Mesothelial cell of epicardium (in vitro differentiated cells): ENCODE results near the gene TUBB6. TPM values are rescaled to one million over a fixed set of nuclear protein-coding genes. Genes with fewer than 3 reads are reported as not detected.

ENCODE experiments used
- DNase-seq, 2 experiments: peaks; one replicate each; pipeline ENCODE4 v3.0.0; 2021; ENCODE audit warnings: low spot score in 2 of 2; ENCODE audit not compliant: unreplicated experiment in 2 of 2
- H3K27ac Mint-ChIP-seq: 2 replicates; pipeline ENCODE4 v1.8.0; 2021; ENCODE audit warnings: mixed read lengths
- H3K27me3 Mint-ChIP-seq: 2 replicates; pipeline ENCODE4 v1.8.0; 2021; ENCODE audit warnings: low read depth, mixed read lengths
- H3K36me3 Mint-ChIP-seq: 2 replicates; pipeline ENCODE4 v1.8.0; 2021; ENCODE audit warnings: mixed read lengths
- H3K4me1 Mint-ChIP-seq: 2 replicates; pipeline ENCODE4 v1.8.0; 2021; ENCODE audit warnings: mixed read lengths
- H3K4me3 Mint-ChIP-seq: 2 replicates; pipeline ENCODE4 v1.8.0; 2021; ENCODE audit warnings: mild to moderate bottlenecking, moderate library complexity, mixed read lengths
- H3K9me3 Mint-ChIP-seq: 2 replicates; pipeline ENCODE4 v1.8.0; 2021; ENCODE audit warnings: mixed read lengths
- CTCF ChIP-seq: fragments of 200-600 bp; sonication (generic); IDR thresholded peaks from one replicate; pipeline ENCODE4 v1.5.0; 2021; ENCODE audit warnings: antibody characterized with exemption; ENCODE audit not compliant: unreplicated experiment
- total RNA-seq: library from RNA; stranded (reverse); gene quantifications from 3 replicates; pipeline ENCODE4 v1.2.1, GENCODE V29; 2021

TUBB6 gene
- total RNA-seq, 1 donor from 2014 or later: 55.0 TPM

DNA sequence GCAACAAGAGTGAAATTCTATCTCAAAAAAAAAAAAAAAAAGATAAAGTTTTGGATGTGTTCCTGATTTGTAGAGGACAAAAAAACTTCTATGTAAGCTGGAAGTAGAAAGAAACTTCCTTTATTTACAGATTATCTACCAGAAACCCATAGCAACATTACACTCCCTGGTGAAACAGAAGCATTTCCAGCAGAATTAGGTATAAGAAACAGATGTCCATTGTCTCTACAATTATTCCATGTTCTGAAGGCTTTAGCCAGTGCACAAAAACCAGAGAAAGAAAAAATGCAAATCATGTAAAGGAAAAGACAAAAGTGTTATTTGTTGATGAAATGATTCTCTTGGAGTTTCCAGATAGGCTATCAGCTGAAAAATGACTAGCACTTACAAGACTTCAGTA lies 4.9 kb downstream of the TUBB6 start:
- peaks cover 6% of the 10 kb centered on the region for H3K9me3 Mint-ChIP-seq

GRCh38 chr18:12313530-12314245 lies 5.6 kb downstream of the TUBB6 start:
- peaks cover 6% of the 10 kb centered on the region for H3K4me1 Mint-ChIP-seq
- H3K9me3 Mint-ChIP-seq: peaks cover 6% of the 10 kb centered on the region
- peaks cover 7% of the 10 kb centered on the region for H3K27me3 Mint-ChIP-seq
- no peak overlapping the region for H3K27ac Mint-ChIP-seq
- no peak overlapping the region for H3K4me3 Mint-ChIP-seq
- no peak for DNase-seq
- peaks cover 34% of the 10 kb centered on the region for H3K36me3 Mint-ChIP-seq
- no peak for TF ChIP-seq CTCF

More for the DNA sequence above, 4.9 kb downstream of the TUBB6 start:
- no peak overlapping the region for H3K4me3 Mint-ChIP-seq
- DNase-seq: no peak
- peaks cover 7% of the 10 kb centered on the region for H3K27me3 Mint-ChIP-seq
- peaks cover 34% of the 10 kb centered on the region for H3K36me3 Mint-ChIP-seq
- H3K27ac Mint-ChIP-seq: no peak overlapping the region
- no peak for TF ChIP-seq CTCF
- peaks cover 6% of the 10 kb centered on the region for H3K4me1 Mint-ChIP-seq

DNA sequence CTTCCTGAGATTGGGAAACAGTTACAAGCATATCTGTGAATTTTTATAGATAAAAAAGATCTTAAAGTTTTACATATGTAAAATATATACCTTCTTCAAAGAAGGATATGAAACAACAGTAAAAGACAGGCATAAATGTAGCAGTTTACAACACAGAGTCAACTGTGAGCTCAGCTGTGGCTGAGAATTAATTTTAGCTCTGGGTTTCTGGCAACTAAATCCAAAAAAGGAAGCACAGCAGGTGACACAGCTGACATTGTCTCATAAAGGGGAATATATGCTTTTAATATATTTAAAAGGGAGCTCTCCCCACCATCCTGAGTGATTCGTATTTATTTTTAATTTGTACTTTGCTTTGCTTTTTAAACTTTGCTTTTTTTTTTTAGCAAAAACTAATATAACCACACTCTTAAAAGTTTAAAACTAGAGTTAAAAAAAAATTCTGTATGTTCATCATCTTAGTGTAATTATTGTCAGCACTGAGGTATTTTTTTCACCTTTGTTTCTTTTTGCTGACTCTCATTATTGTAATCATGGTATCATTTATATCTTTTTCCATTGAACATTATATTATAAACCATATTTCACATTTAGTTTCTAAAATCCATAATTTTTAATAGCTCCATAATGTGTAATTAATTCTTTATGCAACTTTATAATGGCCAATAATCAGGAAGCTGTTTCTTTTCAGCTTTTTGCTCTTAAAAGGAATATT lies 6.7 kb downstream of the TUBB6 start:
- H3K4me3 Mint-ChIP-seq: no peak overlapping the region
- no peak for TF ChIP-seq CTCF
- peaks cover 6% of the 10 kb centered on the region for H3K9me3 Mint-ChIP-seq
- H3K4me1 Mint-ChIP-seq: peaks cover 1% of the 10 kb centered on the region
- no peak for DNase-seq
- H3K36me3 Mint-ChIP-seq: peaks cover 32% of the 10 kb centered on the region
- peaks cover under 1% of the 10 kb centered on the region for H3K27me3 Mint-ChIP-seq
- no peak overlapping the region for H3K27ac Mint-ChIP-seq

- Mint-ChIP-seq H3K4me1 (no peaks in the 10 kb centered on the region), H3K27ac (no peak overlapping the region), H3K36me3 (peaks cover 30% of the 10 kb centered on the region), H3K4me3 (no peak overlapping the region), H3K9me3 (peaks cover 6% of the 10 kb centered on the region), H3K27me3 (no peaks in the 10 kb centered on the region)
- no peak for TF ChIP-seq CTCF
- no peak for DNase-seq
These were observed 7.4 kb downstream of the TUBB6 start for GRCh38 chr18:12315490-12315889.

DNA sequence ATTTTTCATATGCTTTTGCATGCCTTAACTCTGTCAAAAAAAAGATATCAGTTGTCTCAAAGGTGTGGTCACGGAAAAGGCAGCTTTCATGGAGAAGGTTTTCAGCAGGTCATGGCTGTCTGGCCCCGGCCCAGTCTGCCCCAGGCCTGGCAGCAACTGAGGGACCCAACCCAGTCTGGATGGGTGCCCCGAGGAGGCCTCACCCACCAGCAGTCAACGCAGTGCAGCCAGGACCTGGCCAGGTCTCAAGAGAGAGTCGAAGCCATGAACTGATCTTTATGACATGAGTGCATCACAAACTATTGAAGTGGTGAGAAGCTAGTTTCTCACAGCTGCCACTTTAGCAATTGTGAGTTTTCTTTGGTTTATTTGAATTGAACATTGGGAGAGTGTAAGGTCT lies 7.9 kb downstream of the TUBB6 start:
- H3K27me3 Mint-ChIP-seq: no peaks in the 10 kb centered on the region
- no peak overlapping the region for H3K4me3 Mint-ChIP-seq
- no peaks in the 10 kb centered on the region for H3K4me1 Mint-ChIP-seq
- DNase-seq: no peak
- no peak for TF ChIP-seq CTCF
- no peak overlapping the region for H3K27ac Mint-ChIP-seq
- peaks cover 27% of the 10 kb centered on the region for H3K36me3 Mint-ChIP-seq
- H3K9me3 Mint-ChIP-seq: peaks cover 6% of the 10 kb centered on the region
